ENCODE data around the gene WDR64. TPM values are rescaled to one million over a fixed set of nuclear protein-coding genes. Genes with fewer than 3 reads are reported as not detected.

The WDR64 gene
- under 1 TPM in 3 of 9 donors, not detected in 6; 0.11 to 0.13 (median 0.11) TPM for total RNA-seq
- under 1 TPM in 1 of 3 donors, not detected in 2; 0.24 TPM for polyA plus RNA-seq
- long read RNA-seq, donor 1, result 0 reads
- long read RNA-seq, donor 2, result 0 reads
- long read RNA-seq, donor 3, result 0 reads
- long read RNA-seq, donor 4, result 0 reads
- long read RNA-seq, donor 5, partial matches to known transcripts, result 0 of 1 reads
- long read RNA-seq, donor 5, other reads (novel, unspliced or antisense), result 1 of 1 reads
- long read RNA-seq, donor 6, partial matches to known transcripts, result 0 of 1 reads
- long read RNA-seq, donor 6, other reads (novel, unspliced or antisense), result 1 of 1 reads
- long read RNA-seq, donor 7, result 0 reads
- long read RNA-seq, donor 8, result 0 reads
- long read RNA-seq, donor 9, result 0 reads
- long read RNA-seq, donor 10, result 0 reads

GRCh38 chr1:241652012-241652411 lies at the start of gene WDR64:
Gene WDR64 (plus strand): TSS chr1:241652281. CDS start chr1:241652485, 204 bp downstream.
- H3K9me3 ChIP-seq (replicated peaks in 1 of 3), result no peaks in the 10 kb centered on the region
- H3K4me1 ChIP-seq (replicated peaks in 1 of 2), result peaks cover 9 to 13% of the 10 kb centered on the region in 2 donors
- H3K27me3 ChIP-seq, result no peaks in the 10 kb centered on the region
- no peak for DNase-seq
- intact Hi-C loops (cut with DNase I), result no loop called here
- 89 to 93% (median 91%) methylated on average over 4 of the region's 4 CpGs for WGBS, 4 donors
- no peak within 1 kb of the TSS for H3K4me3 ChIP-seq
- H3K27ac ChIP-seq, result no peak within 1 kb of the TSS
- no peaks in the 10 kb centered on the region for H3K36me3 ChIP-seq (replicated peaks in 1 of 2)
- no peak for TF ChIP-seq CTCF (IDR thresholded peaks at IDR 0.05)
- TF ChIP-seq POLR2A (IDR thresholded peaks at IDR 0.05), result no peak

- TF ChIP-seq POLR2A (IDR thresholded peaks at IDR 0.05) (no peak), CTCF (IDR thresholded peaks at IDR 0.05) (no peak)
- Histone ChIP-seq H3K4me1 (replicated peaks in 1 of 2) (no peaks in the 10 kb centered on the region), H3K36me3 (replicated peaks in 1 of 2) (no peaks in the 10 kb centered on the region), H3K4me3 (no peak overlapping the region), H3K27me3 (no peaks in the 10 kb centered on the region), H3K9me3 (replicated peaks in 1 of 3) (no peaks in the 10 kb centered on the region), H3K27ac (peak overlapping the region in 2 of 5 donors; percentile 7 to 47)
- intact Hi-C loops (cut with DNase I), result no loop called here
- WGBS, 4 donors, result 71 to 79% (median 74%) methylated on average over 3 of the region's 3 CpGs
- peak in 2 of 7 donors; percentile 23 to 27 for DNase-seq
Observed at GRCh38 chr1:241603731-241604245, 48.3 kb upstream of the WDR64 start.

GRCh38 chr1:241605146-241605805 lies 46.8 kb upstream of the WDR64 start:
- 76 to 82% (median 79%) methylated on average over 9 of the region's 9 CpGs for WGBS, 4 donors
- Histone ChIP-seq H3K9me3 (replicated peaks in 1 of 3) (no peaks in the 10 kb centered on the region), H3K4me3 (no peak overlapping the region), H3K36me3 (replicated peaks in 1 of 2) (no peaks in the 10 kb centered on the region), H3K27me3 (no peaks in the 10 kb centered on the region), H3K27ac (no peak overlapping the region), H3K4me1 (replicated peaks in 1 of 2) (no peaks in the 10 kb centered on the region)
- DNase-seq, result no peak
- intact Hi-C loops (cut with DNase I), result no loop called here
- TF ChIP-seq POLR2A (IDR thresholded peaks at IDR 0.05) (no peak), CTCF (IDR thresholded peaks at IDR 0.05) (no peak)

- WGBS, 4 donors, result 83 to 94% (median 91%) methylated on average over 5 of the region's 5 CpGs
- H3K27me3 ChIP-seq, result no peaks in the 10 kb centered on the region
- intact Hi-C loops (cut with DNase I), result no loop called here
- no peak for DNase-seq
- H3K36me3 ChIP-seq (replicated peaks in 1 of 2), result no peaks in the 10 kb centered on the region
- no peaks in the 10 kb centered on the region for H3K9me3 ChIP-seq (replicated peaks in 1 of 3)
- no peak overlapping the region for H3K4me3 ChIP-seq
- H3K27ac ChIP-seq, result no peak overlapping the region
- H3K4me1 ChIP-seq (replicated peaks in 1 of 2), result peaks cover 0 to 5% of the 10 kb centered on the region in 2 donors
- TF ChIP-seq CTCF (IDR thresholded peaks at IDR 0.05) (no peak), POLR2A (IDR thresholded peaks at IDR 0.05) (no peak)
Observed at GRCh38 chr1:241606544-241606943, 45.5 kb upstream of the WDR64 start.
